GM19328 (cell line): Measurements from ENCODE around the gene ITGB8.

Experiments used
- ATAC-seq: cut with Tn5 transposase; IDR thresholded peaks from one replicate; pipeline ENCODE4 v1.9.1; 2021; ENCODE audit warnings: mild to moderate bottlenecking, moderate library complexity; ENCODE audit not compliant: unreplicated experiment

Gene ITGB8

GRCh38 chr7:20331910-20332813, 1.5 kb downstream of the ITGB8 start:
- no peak for ATAC-seq

GRCh38 chr7:20338285-20338684, 7.6 kb downstream of the ITGB8 start:
- ATAC-seq = no peak

DNA sequence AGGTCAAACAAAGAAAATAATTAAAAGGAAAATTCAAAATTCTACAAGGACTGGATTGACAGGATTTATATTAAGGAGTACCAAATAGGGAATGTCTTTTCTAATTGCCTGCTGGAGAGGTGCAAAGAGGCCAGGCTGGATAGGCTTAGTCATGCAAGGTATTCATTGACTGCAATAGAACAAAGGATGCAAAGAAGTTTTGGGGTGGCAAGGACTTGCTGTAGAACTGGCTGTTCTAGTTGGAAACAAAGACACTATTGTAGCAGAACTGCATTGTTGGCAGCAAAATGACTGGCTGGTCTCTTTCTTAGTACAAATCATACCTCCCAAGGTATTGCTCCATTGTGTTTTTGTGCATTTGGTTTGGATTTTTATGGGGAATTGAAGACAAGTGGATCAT, 10.1 kb downstream of the ITGB8 start:
- no peak for ATAC-seq

DNA sequence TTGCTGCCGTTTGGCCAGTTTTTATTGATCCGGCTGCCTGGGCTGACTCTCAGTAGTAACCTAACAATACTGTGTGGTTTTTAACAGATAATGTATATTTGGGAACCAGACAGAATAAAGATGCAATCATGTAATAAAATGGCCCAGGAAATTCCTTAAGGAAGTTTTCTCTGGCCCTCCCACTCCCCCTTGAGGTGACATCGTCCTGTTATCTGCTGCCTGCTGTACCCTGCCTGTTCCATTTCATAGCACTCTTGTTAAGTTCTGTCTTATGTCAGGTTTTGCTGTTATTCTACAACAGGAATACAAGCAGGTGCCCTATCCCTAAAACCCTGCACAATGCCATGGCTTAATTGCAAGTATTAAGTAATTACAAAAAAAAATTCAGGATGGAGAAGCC, 12.5 kb downstream of the ITGB8 start:
- ATAC-seq = no peak

- ATAC-seq = no peak
These were observed 13.2 kb downstream of the ITGB8 start for GRCh38 chr7:20343941-20344340.

DNA sequence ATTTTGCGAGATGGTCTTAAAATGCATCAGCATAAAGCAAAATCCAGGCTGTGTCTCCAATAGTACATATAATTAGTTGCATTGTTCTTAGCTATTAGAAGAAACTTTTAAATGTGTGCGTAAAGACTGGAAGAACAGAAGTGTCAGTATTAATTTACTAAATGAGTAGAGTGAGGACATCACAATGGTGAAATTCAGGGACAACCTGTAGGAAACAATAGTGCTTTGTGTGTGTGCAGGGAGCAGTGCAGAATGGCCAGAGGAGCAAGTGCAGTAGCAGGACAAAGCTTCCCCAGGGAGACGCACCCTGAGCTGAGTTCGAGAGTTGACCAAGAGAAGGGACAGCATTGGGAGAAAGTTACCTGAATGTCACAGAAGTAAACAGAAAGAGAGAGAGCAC, 13.7 kb downstream of the ITGB8 start:
- no peak for ATAC-seq

GRCh38 chr7:20346577-20346976, 15.9 kb downstream of the ITGB8 start:
- no peak for ATAC-seq

DNA sequence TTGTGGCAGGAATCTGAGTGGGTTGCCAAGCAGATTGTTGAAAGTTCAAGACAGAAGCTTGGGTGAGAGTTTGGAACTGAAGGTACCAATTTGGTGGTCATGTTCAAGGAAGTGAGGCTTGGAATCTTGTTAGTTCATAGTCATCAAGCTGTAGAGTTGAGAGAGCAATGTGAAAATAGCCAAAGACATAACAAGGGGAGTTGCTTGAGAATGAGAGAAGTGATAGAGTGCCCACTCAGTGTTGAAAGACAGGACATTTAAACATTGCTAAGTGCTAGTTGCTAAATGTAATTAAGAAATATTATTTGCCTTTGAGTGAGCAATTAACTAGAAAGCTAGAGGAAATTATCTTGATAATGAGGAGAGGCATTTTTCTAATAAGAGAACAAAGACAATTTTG, 17.0 kb downstream of the ITGB8 start:
- ATAC-seq = no peak

DNA sequence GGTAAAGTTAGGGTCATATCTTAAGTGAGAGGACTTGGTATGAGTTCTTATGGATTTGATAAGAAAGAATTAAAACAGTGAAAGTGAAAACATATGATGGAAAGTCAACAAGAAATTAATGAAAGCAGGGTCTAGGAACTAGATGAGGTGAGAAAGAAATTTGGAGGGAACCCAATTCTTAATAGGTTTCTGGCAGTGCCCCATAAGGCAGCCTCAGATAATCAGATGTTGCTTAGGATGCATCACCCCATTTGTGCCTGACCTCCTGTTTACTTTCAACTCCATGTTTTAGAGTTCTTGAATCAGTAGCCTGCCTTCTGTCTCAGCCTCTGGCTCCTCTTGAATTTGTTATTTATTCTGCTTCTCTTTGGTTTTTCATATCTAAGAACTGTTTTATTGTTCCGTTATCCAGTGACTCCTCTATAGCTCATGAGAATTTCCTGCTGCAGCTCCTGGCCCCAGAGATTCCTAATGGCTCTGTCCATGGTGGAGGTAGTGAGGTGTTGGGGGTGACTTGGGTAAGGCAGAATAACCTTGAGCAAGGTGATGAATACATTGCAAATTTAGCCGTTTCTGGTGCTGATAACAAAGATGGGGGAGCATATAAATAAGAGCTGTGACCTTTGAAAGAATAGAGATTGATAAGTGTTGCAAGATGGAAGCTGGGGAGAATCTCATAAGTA, 17.6 kb downstream of the ITGB8 start:
- ATAC-seq = no peak

DNA sequence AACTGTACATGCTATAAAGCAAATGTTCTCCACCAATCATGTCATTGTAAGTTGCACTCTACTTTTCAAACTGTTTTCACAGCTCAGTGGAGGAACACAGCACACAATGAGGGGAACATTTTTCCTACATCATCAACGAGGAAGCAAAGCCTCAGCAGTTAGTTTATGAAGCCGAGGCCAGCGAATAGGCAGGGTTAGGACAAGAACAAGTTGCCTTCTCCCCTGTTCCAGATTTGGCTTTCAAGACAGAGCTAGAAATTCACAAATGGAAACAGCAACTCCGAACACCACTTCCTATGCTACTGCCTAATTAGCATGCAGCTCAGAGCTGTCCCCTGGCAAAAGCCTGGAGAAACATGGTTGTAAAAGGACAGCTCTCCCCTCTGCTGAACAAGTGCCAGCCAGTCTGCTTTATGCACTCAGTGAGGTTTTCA, 19.8 kb downstream of the ITGB8 start:
- no peak for ATAC-seq

DNA sequence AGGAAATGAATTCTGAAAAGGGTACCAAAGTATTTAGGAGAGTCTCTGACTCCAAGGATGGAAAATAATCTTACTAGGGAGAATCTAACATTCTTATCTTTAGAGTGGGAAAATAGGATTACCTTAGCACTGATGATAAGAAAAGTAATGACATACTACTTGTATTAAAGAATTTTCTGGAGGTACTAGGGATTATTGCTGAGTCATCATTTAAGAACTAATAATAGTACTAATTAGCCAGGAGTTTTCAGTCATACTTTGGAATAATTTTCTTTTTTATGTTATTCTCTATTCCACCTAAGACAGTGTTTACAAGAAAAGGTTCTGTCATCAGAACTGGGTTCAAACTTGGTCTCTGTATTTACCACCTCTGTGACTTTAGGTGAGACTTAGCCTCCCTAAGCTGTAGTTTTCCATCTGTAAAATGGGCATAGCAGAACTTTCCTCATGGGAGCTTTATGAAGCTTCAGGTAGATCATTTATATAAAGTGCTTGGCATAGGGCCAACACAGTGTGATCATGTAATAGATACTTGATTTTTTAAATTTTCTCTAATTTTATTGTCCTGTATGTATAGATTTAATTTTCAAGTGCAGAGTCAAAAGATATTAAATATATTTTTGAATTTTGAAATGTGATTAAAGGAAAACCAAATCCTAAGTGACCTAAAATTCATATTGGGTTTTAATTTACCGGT, 20.4 kb downstream of the ITGB8 start:
- no peak for ATAC-seq

GRCh38 chr7:20351901-20352300, 21.2 kb downstream of the ITGB8 start:
- ATAC-seq = no peak

DNA sequence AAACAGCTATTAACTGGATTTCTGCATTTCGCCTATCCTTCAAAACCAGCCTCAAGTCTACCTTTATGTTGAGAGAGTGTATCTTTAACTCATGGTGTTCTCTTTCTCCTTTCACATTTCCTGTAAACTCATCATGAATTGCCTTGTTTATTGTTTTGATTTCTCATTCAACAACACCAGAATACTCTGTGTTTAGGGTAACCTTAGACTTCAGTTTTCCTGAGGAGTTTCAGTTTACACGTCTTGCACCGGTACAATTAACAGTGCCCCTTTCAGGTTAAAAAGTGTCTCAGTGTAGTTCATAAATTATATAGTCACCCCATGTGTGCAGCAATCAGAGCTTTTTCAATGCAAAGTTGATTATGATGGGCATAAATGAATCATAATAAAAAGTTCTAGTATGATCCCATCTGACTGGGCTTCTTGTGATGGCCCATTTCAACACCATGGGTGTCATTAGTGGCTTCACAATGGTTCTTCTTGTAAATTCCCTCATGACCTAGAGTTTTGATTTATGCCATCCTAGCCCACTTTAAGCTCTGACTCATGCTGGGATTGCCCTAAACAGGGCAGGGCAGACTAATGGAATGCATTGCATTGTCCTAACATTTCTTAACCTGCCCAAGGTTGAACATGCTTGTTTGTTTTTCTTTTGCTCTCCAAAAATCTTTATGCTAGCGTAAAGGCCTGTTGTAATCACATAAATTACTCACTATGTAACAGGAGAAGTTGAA, 22.0 kb downstream of the ITGB8 start:
- no peak for ATAC-seq

DNA sequence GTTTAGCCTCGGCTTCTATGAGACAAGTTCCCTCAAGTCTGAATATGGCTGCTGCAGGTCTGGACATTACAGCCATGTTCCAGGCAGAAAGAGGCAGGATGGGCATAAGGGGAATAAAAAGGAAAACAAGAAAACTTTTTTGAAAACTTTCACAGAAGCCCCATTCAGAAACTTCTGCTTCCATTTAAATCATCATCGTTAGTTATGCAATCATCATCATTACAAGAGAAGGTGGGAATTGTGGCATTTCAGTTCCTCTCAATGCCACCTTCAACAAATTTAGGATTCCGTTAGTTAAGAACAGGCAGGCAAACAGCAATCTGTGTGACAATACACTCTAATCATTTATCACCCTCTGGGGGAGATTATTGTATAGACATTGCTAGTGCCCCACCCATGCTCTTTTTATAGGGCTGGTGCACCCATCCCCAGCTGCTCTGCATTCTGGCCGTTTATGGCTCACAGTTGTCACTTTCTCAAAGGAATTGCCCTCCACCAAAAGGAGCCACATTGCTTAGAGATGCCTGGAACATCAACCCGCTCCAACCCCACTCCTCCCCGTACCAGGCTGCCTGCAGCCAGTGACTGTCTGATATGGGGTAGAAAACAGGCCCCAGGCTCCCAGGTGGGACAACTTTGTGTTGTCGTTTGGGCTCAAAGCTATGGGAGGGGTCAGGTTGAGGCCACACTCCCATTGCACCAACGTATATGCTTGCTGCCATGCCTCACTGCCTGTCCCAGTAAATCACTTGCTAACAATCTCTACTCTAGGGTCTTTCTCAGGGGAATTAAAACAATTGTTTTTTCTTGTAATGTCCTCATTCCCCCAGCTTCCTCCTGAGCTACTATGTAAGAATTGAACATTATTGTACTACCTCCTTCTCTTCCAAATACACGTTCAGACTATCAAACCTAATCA, 24.2 kb downstream of the ITGB8 start:
- ATAC-seq = no peak

- ATAC-seq = no peak
These were observed 27.4 kb downstream of the ITGB8 start for GRCh38 chr7:20358106-20358505.

GRCh38 chr7:20358762-20359282, 28.1 kb downstream of the ITGB8 start:
- no peak for ATAC-seq

DNA sequence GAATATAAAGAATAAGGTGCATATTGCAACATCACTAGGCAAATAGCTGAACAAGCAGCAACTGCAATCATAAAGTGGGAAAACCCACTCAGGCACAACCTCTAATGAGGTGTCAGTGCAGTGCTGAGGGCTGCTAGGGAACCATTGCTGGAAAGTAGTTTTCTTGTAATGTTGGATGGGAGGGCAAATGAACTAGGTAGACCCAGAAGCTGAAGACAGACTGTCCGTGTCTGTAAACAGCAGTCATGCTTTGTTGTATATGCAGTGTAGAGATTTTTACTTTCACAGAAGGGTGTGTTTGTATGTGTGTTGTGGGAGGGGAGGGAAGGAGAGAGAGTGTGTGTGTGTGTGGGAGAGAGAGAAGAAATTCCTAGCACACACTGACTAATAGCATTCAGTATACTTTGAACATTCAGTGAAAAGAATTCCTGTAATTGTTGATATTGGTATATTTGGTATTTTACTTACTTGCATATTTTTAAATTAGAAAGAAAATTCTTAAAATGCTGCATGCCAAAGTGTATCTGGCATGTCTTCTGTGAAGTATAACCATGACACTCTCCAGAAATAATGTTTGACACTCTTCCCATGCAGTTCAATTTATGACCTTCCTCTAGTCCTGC, 28.8 kb downstream of the ITGB8 start:
- ATAC-seq = no peak

DNA sequence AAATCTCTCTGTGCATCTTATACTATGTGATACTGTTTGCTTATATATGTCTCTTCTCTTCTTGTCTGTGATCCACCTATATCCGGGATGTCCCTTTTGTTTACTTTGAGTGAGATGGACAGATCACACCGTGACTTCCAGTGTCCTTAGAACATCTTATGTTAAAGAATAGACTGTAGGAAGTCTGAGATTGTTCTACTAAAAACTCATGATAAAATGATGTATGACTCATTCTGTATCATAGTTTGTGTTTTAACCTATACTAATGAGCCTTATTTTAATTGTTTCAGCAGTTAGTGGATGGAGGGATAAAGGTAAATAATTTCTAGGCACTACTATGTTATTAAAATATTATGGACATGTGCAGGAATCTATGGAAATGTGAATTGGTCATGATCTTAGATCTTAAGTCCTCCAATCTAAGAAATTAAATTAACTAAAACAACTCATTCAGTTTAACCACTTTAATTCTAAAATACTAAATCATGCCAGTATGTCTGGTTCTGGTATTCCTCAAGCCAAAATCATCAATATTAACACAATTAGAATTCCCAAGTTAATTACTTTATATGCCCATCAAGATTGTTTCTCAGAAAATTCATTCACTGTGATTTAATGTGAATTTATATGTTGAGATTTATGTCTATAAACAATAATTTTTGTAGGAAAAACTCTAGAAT, 32.0 kb downstream of the ITGB8 start:
- ATAC-seq = no peak
